ENCODE data around the gene PROB1.

- TF ChIP-seq CTCF (IDR thresholded peaks at IDR 0.05) (no peak), POLR2A (IDR thresholded peaks at IDR 0.05) (no peak)
Measured at GRCh38 chr5:139384591-139385051, 10.3 kb downstream of the PROB1 start.

Measured in Peyer's patch (tissue), 4 donors.